GF-D8 (cell line): Measurements from ENCODE around the gene PALLD.
"Not testable (repeated sequence)": the region's sequence is repeated elsewhere in the genome, so short reads cannot be mapped to it uniquely, and the experiment has no call there.

ENCODE experiments used
- DNase-seq: peaks from one replicate; lab custom pipeline; 2025; lab: John Stamatoyannopoulos, UW

PALLD gene

GRCh38 chr4:168708108-168708507, 211.3 kb downstream of the PALLD start:
- DNase-seq, result no peak

DNA sequence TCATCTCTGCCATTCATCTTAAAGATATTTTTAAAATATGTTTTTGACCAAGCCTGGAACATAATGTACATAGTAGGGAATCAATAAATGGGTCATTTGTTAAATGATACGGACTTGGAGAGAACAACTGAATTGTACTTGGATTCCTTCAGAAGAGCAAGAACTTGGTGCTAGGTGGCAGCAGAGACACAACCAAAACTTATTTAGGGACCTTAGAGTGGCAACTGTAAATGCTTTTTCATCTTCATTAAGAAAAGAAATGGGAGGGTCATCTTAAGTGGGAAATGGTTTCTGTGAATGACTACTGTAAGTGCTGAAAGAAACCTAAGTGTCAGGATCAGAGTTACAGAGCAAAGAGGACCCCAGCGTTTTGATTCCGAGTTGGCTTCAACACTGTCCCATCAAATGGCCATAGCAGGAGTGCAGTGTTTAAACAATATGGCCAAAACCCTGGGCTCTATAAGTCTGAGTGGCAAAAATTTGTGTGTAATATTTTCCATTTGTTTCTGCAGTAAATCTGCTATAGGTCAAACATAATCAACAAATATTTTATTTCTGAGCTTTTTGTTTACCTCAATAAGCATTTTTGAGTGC, 213.6 kb downstream of the PALLD start:
- no peak for DNase-seq

- DNase-seq, result no peak
These were observed 214.6 kb downstream of the PALLD start for GRCh38 chr4:168711197-168712140.

DNA sequence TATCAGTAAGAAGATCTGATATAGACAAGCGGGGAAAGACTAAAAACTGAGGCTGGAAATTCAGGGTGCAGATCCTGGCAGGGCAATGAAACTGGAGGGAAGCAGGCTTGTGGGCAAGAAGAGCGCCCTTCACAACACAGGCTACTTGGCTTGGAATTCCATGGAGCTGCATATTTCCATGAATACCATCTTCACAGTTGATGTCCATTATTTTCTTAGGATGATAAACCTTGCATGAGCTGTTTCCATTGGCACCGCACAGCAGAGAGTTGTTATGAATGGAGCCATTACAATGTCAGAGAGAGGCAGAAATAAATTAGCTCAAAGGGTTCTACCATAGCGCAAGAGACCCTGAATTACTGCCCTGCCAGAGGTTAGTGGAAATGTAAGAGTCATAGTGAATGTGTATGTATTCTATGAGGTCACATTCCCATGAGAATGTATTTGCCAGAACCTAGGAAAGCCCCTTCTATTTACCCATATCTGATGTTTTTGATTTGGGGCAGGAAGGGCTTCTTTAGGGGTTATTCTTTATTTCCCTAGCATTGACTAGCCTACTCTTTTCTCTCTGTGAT, 215.6 kb downstream of the PALLD start:
- no peak for DNase-seq

DNA sequence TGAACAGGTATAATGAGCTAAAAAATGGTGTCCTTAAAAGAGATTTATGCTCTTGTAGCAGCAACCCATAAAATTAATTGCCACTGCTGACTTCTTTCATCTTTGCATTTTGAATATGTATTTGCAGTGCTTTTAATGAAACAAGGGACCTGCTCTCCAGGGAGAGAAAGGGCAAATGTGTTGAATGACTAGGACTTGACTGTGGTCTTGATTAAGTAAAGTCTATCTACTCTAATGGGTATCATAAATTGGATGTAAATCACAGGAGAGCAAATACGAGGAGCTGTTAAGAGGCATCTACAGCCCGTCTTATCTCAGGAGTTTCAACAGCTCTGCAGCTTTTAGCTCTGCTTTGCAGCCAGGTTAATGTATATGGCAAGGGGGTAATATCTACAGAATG, 216.4 kb downstream of the PALLD start:
- no peak for DNase-seq

- DNase-seq, result no peak
These were observed 219.0 kb downstream of the PALLD start for GRCh38 chr4:168715896-168716295.

DNA sequence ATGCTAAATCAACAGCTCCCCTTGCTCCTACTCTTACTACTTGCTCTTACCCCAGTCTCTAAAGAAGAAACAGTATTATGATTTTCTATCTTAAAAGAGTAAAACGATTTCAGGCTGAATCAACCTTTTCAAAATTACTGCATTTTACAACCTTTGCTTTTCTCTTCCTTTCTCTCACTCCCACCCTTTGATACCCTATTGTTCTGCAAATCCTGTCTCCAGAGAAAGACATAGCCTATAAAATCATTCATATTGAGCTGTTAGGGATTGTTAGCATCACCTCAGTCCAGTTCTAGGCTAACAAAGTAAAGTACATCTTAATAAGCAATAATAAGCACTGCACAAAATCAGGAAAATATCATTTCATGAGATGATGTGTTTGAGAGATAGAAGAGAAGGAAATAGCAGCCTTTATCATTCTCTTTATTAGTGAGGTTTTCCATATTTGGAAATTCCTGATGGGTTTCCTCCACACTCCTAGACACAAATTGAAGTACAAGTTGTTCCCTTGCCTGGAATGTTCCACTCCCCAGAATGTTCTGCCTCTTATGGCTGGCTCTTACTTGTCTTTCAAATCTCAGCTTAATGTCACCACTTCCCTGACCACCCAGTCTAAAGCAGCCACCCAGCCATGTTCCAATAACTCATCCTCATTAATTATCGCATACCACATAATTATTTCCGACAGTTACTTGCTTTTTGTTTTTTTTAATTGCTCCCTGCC, 219.7 kb downstream of the PALLD start:
- no peak for DNase-seq

GRCh38 chr4:168717847-168718246, 221.0 kb downstream of the PALLD start:
- no peak for DNase-seq

- DNase-seq, result no peak
These were observed 222.9 kb downstream of the PALLD start for GRCh38 chr4:168719725-168720124.

DNA sequence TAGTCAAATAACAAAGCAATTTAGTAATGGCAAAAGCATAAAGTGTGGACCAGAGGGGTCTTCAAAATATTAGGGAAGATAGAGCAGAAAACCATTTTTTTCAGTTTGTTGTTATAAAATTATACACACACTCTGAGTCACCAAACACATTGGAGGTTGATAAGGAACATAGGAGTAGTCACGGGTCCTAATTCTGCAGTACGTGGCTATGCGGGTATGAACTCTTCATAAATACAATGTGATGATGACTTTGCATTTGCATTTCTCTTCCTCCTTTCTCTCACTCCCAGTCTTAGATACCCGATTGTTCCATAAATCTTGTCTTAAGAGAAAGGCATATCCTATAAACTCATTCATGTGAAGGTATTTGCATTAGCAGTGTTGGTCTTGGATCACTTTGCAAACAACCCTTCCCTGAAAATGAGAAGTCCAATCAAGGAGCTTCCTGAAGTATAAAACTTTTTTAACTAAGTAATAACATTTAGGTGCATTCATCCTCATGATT, 223.6 kb downstream of the PALLD start:
- no peak for DNase-seq

- no peak for DNase-seq
These were observed 225.5 kb downstream of the PALLD start for GRCh38 chr4:168722391-168722790.

GRCh38 chr4:168723020-168723419, 226.2 kb downstream of the PALLD start:
- DNase-seq, result no peak

DNA sequence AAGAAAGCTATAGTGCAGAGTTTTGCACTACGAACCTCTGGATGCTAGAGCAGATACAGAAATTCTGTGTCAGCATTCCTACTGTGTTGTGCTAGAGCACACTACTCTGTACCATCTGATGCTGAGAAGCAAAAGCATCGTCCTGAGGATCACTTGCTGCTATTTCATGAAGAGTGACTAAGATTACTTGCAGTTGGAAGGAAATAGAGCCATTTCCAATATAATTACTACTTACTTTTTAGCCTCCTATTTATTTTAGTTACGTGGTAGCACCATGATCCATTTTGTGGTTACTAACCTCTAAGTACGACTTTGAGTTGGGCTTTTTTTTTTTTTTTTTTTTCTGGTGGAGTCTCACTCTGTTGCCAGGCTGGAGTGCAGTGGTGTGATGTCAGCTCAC, 226.7 kb downstream of the PALLD start:
- no peak for DNase-seq

GRCh38 chr4:168724243-168724642, 227.4 kb downstream of the PALLD start:
- no peak for DNase-seq

DNA sequence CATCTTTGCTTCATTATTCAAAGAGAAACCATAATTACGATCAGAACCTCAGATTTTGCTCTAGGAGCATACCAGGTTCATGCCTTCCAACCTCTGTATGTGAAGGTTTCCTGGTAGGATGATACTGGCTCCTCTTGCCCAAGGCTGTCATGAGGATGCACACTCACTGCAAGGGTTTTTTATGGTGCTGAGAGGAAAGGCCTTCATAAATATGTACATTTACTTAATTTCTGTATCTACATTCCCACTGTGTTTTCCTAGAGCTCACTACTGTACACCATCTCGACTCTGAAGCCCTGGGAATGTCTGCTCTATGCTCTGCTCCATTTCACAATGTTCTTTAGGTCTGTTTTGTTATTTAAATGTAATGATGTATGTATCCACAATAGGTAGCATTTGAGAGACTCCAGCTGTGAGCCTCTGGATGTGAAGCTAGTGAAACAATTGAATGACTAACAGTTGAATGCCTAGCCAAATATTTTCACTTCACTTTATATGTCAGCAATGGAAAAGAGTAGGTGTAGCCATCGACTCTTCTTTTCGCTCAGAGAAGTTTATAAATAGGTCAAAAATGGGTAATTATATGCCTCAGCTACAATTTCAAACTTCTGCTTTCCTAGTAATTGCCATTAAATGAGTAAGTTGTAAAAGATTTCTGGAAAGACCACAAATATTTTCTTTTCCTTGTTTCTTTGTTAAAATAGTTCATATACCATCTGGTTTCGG, 228.0 kb downstream of the PALLD start:
- no peak for DNase-seq

- no peak for DNase-seq
These were observed 229.1 kb downstream of the PALLD start for GRCh38 chr4:168725930-168726329.

DNA sequence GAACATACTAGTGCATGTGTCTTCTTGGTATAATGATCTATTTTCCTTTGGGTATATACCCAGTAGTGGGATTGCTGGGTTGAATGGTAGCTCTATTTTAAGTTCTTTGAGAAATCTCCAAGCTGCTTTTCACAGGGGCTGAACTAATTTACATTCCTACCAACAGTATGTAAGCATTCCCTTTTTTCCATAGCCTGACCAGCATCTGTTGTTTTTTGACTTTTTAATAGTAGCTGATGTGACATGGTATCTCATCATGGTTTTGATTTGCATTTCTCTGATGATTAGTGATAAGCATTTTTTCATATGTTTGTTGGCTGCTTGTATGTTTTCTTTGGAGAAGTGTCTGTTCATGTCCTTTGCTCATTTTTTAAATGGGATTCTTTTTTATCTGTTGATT, 230.3 kb downstream of the PALLD start:
- not testable (repeated sequence) for DNase-seq

- no peak for DNase-seq
These were observed 234.3 kb downstream of the PALLD start for GRCh38 chr4:168731006-168731636.

DNA sequence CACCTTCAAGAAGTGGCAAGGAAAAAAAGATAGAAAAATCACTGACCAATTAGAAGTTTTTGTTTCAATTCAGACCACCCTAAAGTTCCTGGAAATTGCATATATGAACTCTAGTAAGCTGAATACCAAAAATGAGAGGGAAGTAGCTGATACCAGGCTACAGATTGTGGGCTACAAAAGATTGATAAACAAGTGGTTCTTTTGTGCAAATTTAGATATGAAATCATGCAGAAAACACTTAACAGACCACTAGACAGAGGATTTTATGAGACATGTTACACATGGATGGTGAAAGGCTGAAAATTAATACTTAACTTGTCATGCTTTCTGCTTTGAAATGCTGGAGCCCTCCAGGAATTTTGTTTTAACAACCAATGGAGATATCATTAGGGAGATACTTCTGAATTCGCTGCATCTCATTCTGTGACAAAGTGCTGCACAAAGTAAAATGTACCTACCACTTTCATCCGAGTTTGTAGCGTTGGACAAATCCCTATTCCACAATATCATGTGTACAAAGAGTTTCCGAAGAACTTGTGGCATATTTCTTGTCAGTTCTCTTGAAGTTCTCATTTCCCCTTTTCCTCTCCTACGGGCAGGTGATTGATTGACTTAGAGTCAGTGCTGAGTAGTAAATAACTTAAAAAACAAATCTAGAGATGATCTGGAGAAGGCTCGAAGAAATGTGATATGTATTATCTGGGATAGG, 235.0 kb downstream of the PALLD start:
- no peak for DNase-seq

- no peak for DNase-seq
These were observed 235.9 kb downstream of the PALLD start for GRCh38 chr4:168732714-168733113.
